Astrocyte (in vitro differentiated cells and primary cell): Measurements from ENCODE around the gene LYRM4. TPM values are rescaled to one million over a fixed set of nuclear protein-coding genes. Genes with fewer than 3 reads are reported as not detected.

Source experiments
- DNase-seq: peaks from one replicate; pipeline ENCODE4 v3.0.0-alpha.2; 2010; ENCODE audit warnings: low read depth
- FAIRE-seq: peaks from 2 replicates; lab custom pipeline; 2011; peaks lifted over from hg19 to GRCh38; lab: Jason Lieb, UNC
- H2AFZ ChIP-seq: 2 replicates; pipeline ENCODE4 v1.6.0; 2012; ENCODE audit warnings: low read depth, low read length, inconsistent platforms
- H3K27ac ChIP-seq: 2 replicates; pipeline ENCODE4 v1.5.1; 2011; ENCODE audit warnings: low read depth, low read length, inconsistent platforms
- H3K27me3 ChIP-seq: 2 replicates; pipeline ENCODE4 v1.6.0; 2011; ENCODE audit warnings: low read length, inconsistent platforms; ENCODE audit not compliant: insufficient read depth
- H3K36me3 ChIP-seq: 2 replicates; pipeline ENCODE4 v1.5.1; 2011; ENCODE audit warnings: low read length, inconsistent platforms; ENCODE audit not compliant: insufficient read depth
- H3K4me1 ChIP-seq: 2 replicates; pipeline ENCODE4 v1.5.1; 2011; ENCODE audit warnings: low read length, inconsistent platforms; ENCODE audit not compliant: insufficient read depth
- H3K4me2 ChIP-seq: 2 replicates; pipeline ENCODE4 v1.6.0; 2012; ENCODE audit warnings: low read length, inconsistent platforms
- H3K4me3 ChIP-seq: 2 replicates; pipeline ENCODE4 v1.5.1; 2011; ENCODE audit warnings: low read depth, mild to moderate bottlenecking, low read length, inconsistent platforms; ENCODE audit not compliant: insufficient read depth
- H3K79me2 ChIP-seq: 2 replicates; pipeline ENCODE4 v1.6.0; 2012; ENCODE audit warnings: mild to moderate bottlenecking, low read length, inconsistent platforms; ENCODE audit not compliant: insufficient read depth
- H3K9ac ChIP-seq: 2 replicates; pipeline ENCODE4 v1.6.0; 2012; ENCODE audit warnings: mild to moderate bottlenecking, low read length, inconsistent platforms
- H3K9me3 ChIP-seq: 2 replicates; pipeline ENCODE4 v1.5.1; 2012; ENCODE audit warnings: low read depth, mild to moderate bottlenecking, low read length, inconsistent platforms; ENCODE audit not compliant: insufficient read depth
- H4K20me1 ChIP-seq: 2 replicates; pipeline ENCODE4 v1.6.0; 2012; ENCODE audit warnings: low read length, inconsistent platforms; ENCODE audit not compliant: insufficient read depth
- H3K27ac Mint-ChIP-seq: one replicate; pipeline ENCODE4 v1.8.0; 2021; ENCODE audit warnings: mild to moderate bottlenecking, mixed read lengths; ENCODE audit not compliant: unreplicated experiment
- H3K27me3 Mint-ChIP-seq: one replicate; pipeline ENCODE4 v1.8.0; 2021; ENCODE audit warnings: low read depth, mixed read lengths; ENCODE audit not compliant: unreplicated experiment
- H3K36me3 Mint-ChIP-seq: one replicate; pipeline ENCODE4 v1.8.0; 2021; ENCODE audit warnings: low read depth, mixed read lengths; ENCODE audit not compliant: unreplicated experiment
- H3K4me1 Mint-ChIP-seq: one replicate; pipeline ENCODE4 v1.8.0; 2021; ENCODE audit warnings: low read depth, mixed read lengths; ENCODE audit not compliant: unreplicated experiment
- H3K4me3 Mint-ChIP-seq: one replicate; pipeline ENCODE4 v1.8.0; 2021; ENCODE audit warnings: mild to moderate bottlenecking, moderate library complexity, mixed read lengths; ENCODE audit not compliant: unreplicated experiment
- H3K9me3 Mint-ChIP-seq: one replicate; pipeline ENCODE4 v1.8.0; 2021; ENCODE audit warnings: mild to moderate bottlenecking, mixed read lengths; ENCODE audit not compliant: unreplicated experiment
- CTCF ChIP-seq: IDR thresholded peaks from 2 replicates; pipeline ENCODE4 v1.5.1; 2011; ENCODE audit warnings: low read depth, mild to moderate bottlenecking, inconsistent platforms, low read length, moderate library complexity; ENCODE audit not compliant: insufficient read depth
- EZH2 ChIP-seq: IDR thresholded peaks from 2 replicates; pipeline ENCODE4 v1.6.1; 2012; ENCODE audit warnings: mild to moderate bottlenecking, low read length, inconsistent platforms; ENCODE audit not compliant: insufficient read depth
- total RNA-seq: library from RNA; stranded (reverse); gene quantifications from 2 replicates; pipeline ENCODE4 v1.2.1, GENCODE V29; 2021

The LYRM4 gene
- total RNA-seq, 1 donor from 2014 or later = 39.1 TPM

DNA sequence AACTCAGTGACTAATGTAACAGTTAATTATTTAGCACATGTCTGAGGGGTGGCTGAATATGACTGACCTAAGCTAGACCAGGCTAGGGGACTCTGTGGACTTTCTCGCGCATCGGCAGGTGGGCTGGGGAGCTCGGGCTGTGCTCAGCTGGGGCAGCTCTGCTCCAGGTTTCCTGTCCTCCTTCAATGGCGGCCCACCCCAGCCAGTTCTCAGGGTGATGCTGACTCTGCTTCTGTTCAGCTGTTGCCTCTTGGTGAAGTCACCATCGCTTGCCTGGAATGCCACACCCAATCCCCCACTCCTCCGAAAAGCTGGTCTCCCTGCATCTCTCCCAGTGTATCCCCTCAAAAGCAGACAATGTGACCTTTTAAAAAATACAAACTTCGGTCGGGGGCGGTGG, 155.6 kb downstream of the LYRM4 start:
- Histone ChIP-seq H3K36me3 (no peaks in the 10 kb centered on the region), H3K79me2 (no peaks in the 10 kb centered on the region), H3K4me3 (no peak overlapping the region), H3K4me2 (no peak overlapping the region), H4K20me1 (peaks cover 2% of the 10 kb centered on the region), H3K27me3 (no peaks in the 10 kb centered on the region), H3K27ac (no peak overlapping the region), H3K9me3 (no peaks in the 10 kb centered on the region), H3K9ac (no peak overlapping the region), H2AFZ (no peak overlapping the region), H3K4me1 (no peaks in the 10 kb centered on the region)
- Mint-ChIP-seq H3K4me1 (peaks cover 3% of the 10 kb centered on the region), H3K9me3 (peaks cover 2% of the 10 kb centered on the region), H3K4me3 (no peak overlapping the region), H3K36me3 (peaks cover 21% of the 10 kb centered on the region), H3K27ac (no peak overlapping the region), H3K27me3 (peaks cover 2% of the 10 kb centered on the region)
- FAIRE-seq (no peak), DNase-seq (no peak)
- TF ChIP-seq EZH2 = no peak
- TF ChIP-seq CTCF = no peak

GRCh38 chr6:5104667-5105066, 156.1 kb downstream of the LYRM4 start:
- H3K4me1 Mint-ChIP-seq = peaks cover 3% of the 10 kb centered on the region
- no peaks in the 10 kb centered on the region for H3K9me3 ChIP-seq
- peaks cover 4% of the 10 kb centered on the region for H3K27me3 Mint-ChIP-seq
- H3K4me3 ChIP-seq = no peak overlapping the region
- H3K27ac Mint-ChIP-seq = no peak overlapping the region
- H2AFZ ChIP-seq = no peak overlapping the region
- TF ChIP-seq EZH2 = no peak
- TF ChIP-seq CTCF = no peak
- H3K9ac ChIP-seq = no peak overlapping the region
- no peak overlapping the region for H3K4me2 ChIP-seq
- no peaks in the 10 kb centered on the region for H3K4me1 ChIP-seq
- H3K36me3 ChIP-seq = no peaks in the 10 kb centered on the region
- H3K79me2 ChIP-seq = no peaks in the 10 kb centered on the region
- peaks cover 4% of the 10 kb centered on the region for H3K9me3 Mint-ChIP-seq
- FAIRE-seq (no peak), DNase-seq (no peak)
- H3K27ac ChIP-seq = no peak overlapping the region
- H4K20me1 ChIP-seq = no peaks in the 10 kb centered on the region
- H3K27me3 ChIP-seq = no peaks in the 10 kb centered on the region
- peaks cover 21% of the 10 kb centered on the region for H3K36me3 Mint-ChIP-seq
- no peak overlapping the region for H3K4me3 Mint-ChIP-seq

GRCh38 chr6:5103250-5103649, 157.5 kb downstream of the LYRM4 start:
- Histone ChIP-seq H3K4me2 (no peak overlapping the region), H3K4me3 (no peak overlapping the region), H4K20me1 (no peaks in the 10 kb centered on the region), H3K4me1 (no peaks in the 10 kb centered on the region), H3K36me3 (no peaks in the 10 kb centered on the region), H3K79me2 (no peaks in the 10 kb centered on the region), H2AFZ (no peak overlapping the region), H3K27me3 (peaks cover under 1% of the 10 kb centered on the region), H3K27ac (no peak overlapping the region), H3K9me3 (no peaks in the 10 kb centered on the region), H3K9ac (no peak overlapping the region)
- peaks cover 21% of the 10 kb centered on the region for H3K36me3 Mint-ChIP-seq
- peaks cover 3% of the 10 kb centered on the region for H3K4me1 Mint-ChIP-seq
- FAIRE-seq (no peak), DNase-seq (peak; percentile 36)
- H3K27ac Mint-ChIP-seq = no peak overlapping the region
- peaks cover 5% of the 10 kb centered on the region for H3K27me3 Mint-ChIP-seq
- no peak overlapping the region for H3K4me3 Mint-ChIP-seq
- peaks cover 7% of the 10 kb centered on the region for H3K9me3 Mint-ChIP-seq
- no peak for TF ChIP-seq EZH2
- no peak for TF ChIP-seq CTCF
